RWPE1 (cell line): Measurements from ENCODE around the gene MMS22L.

ENCODE experiments used
- CTCF ChIA-PET: fragments of 350-600 bp; sonication (Branson Sonifier 250); formaldehyde crosslinking; extraction: SDS; loops from one replicate; lab custom pipeline; 2021; lab: Yijun Ruan, JAX
- POLR2A ChIA-PET: fragments of 400-600 bp; formaldehyde crosslinking; extraction: SDS; loops from one replicate; lab custom pipeline; 2020; ENCODE audit warnings: antibody characterized with exemption; ENCODE audit not compliant: low non-redundant PET; lab: Yijun Ruan, JAX
- DNase-seq: peaks from one replicate; pipeline ENCODE4 v3.0.0; 2012; ENCODE audit warnings: low spot score
- H3K27ac ChIP-seq: fragments of 450-650 bp; 2 replicates; pipeline ENCODE4 v1.5.1; 2017
- TF ChIP-seq, protein P1 (sequence below): fragments of 450-650 bp; conservative IDR thresholded peaks from 2 replicates; pipeline ENCODE4 v1.5.1; 2017; ENCODE audit warnings: low read depth, mild to moderate bottlenecking

MMS22L gene

GRCh38 chr6:97129106-97129505, 153.9 kb downstream of the MMS22L start:
- H3K27ac ChIP-seq = no peak overlapping the region
- ChIA-PET POLR2A (no interaction called here), CTCF (no interaction called here)
- DNase-seq = no peak
- TF ChIP-seq, protein P1, sequence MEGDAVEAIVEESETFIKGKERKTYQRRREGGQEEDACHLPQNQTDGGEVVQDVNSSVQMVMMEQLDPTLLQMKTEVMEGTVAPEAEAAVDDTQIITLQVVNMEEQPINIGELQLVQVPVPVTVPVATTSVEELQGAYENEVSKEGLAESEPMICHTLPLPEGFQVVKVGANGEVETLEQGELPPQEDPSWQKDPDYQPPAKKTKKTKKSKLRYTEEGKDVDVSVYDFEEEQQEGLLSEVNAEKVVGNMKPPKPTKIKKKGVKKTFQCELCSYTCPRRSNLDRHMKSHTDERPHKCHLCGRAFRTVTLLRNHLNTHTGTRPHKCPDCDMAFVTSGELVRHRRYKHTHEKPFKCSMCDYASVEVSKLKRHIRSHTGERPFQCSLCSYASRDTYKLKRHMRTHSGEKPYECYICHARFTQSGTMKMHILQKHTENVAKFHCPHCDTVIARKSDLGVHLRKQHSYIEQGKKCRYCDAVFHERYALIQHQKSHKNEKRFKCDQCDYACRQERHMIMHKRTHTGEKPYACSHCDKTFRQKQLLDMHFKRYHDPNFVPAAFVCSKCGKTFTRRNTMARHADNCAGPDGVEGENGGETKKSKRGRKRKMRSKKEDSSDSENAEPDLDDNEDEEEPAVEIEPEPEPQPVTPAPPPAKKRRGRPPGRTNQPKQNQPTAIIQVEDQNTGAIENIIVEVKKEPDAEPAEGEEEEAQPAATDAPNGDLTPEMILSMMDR = no peak

DNA sequence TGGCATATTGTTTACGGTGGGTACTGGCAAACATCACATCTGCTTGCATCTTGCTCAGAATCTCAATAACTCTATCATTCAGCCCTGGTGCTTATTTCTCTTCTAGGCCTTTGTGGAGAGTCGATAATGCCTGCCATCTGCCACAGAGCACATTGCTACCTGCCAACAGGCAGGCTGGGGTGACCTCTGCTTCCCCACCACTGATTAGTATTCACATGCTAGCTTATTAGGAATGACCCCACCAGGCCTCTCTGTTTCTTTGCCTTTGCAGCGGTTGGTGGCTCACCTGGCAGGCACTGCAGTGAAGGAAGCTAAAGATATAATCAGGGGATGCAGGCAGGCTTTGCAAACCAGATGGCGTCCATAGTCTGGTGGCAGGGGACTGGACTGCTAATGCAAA, 154.5 kb downstream of the MMS22L start:
- DNase-seq = no peak
- TF ChIP-seq, protein P1 = no peak
- ChIA-PET POLR2A (no interaction called here), CTCF (no interaction called here)
- no peak overlapping the region for H3K27ac ChIP-seq

DNA sequence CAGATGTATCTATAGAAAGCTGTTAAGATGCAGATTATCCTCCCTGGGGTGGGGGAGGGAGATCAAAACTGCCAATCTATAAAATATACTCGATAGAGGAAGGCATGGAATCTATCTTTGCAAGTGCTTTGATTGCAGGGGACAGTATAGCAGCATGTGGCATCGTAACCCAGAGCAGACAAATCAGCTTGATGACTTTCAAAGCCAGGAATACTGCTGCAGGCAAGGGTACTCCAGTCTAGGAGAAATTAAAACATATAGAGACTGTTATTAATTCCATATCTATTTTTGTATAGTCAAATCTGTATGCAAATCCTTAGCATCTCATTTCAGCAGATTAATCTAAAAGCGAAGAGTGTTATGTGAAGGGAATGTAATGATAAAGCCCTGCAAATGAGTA, 159.4 kb downstream of the MMS22L start:
- POLR2A ChIA-PET = no interaction called here
- no peak for DNase-seq
- CTCF ChIA-PET = no interaction called here
- TF ChIP-seq, protein P1 = no peak
- H3K27ac ChIP-seq = no peak overlapping the region

- TF ChIP-seq, protein P1 = no peak
- no peak overlapping the region for H3K27ac ChIP-seq
- DNase-seq = no peak
- CTCF ChIA-PET = no interaction called here
- POLR2A ChIA-PET = no interaction called here
These were observed 159.9 kb downstream of the MMS22L start for GRCh38 chr6:97123112-97123511.

DNA sequence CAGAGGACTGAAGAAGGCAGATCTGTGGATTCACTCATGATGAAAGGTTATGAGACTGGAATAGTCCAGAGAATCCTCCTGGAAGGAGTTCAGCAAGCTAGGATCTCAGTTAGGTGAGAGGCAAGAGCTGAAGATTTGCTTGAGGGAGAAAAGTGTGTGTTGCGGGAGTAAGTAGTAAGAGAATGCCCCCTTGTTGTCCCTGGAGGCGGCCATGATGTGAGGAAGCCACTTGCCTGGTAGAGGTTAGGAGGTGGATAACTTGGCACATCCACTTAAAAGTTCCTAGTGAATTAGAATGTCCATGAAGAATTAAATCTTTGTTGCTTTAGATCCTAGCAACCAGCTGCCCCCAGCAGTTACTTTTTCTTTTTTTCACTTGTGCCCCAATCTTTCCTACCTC, 162.5 kb downstream of the MMS22L start:
- DNase-seq = no peak
- TF ChIP-seq, protein P1 = no peak
- no peak overlapping the region for H3K27ac ChIP-seq
- POLR2A ChIA-PET = no interaction called here
- CTCF ChIA-PET = interaction anchor here (0.6 kb wide), 1 partner anchor 23 kb away, joined by 3 read pairs; no protein-coding TSS in a partner anchor

GRCh38 chr6:97114645-97115044, 168.4 kb downstream of the MMS22L start:
- no peak overlapping the region for H3K27ac ChIP-seq
- DNase-seq = no peak
- TF ChIP-seq, protein P1 = no peak
- CTCF ChIA-PET = no interaction called here
- POLR2A ChIA-PET = no interaction called here

DNA sequence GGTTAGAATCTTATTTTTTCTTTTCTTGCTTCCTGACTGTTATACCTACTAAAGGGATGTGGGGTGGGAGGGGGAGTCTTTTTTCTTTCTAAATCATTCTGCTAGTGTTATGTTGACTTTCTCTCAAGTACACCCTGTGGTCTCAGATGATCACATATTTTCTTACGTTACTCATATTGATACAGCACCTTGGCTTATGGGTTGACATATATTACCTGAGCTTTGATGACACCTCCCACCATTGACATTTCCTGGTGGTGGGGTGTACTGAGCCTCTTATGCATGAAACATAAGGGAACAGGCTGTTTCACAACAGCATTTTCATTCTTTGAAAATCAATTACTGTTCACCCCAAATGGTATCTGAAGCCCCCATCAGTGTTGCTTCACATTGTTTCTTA, 169.8 kb downstream of the MMS22L start:
- TF ChIP-seq, protein P1 = no peak
- POLR2A ChIA-PET = no interaction called here
- DNase-seq = no peak
- no peak overlapping the region for H3K27ac ChIP-seq
- CTCF ChIA-PET = no interaction called here
